Astrocyte (in vitro differentiated cells and primary cell): ENCODE data around the gene YAF2. TPM values are rescaled to one million over a fixed set of nuclear protein-coding genes. Genes with fewer than 3 reads are reported as not detected.
"Not testable (repeated sequence)": the region's sequence is repeated elsewhere in the genome, so short reads cannot be mapped to it uniquely, and the experiment has no call there.

Source experiments
- DNase-seq: peaks from one replicate; pipeline ENCODE4 v3.0.0-alpha.2; 2010; ENCODE audit warnings: low read depth
- FAIRE-seq: peaks from 2 replicates; lab custom pipeline; 2011; peaks lifted over from hg19 to GRCh38; lab: Jason Lieb, UNC
- H2AFZ ChIP-seq: 2 replicates; pipeline ENCODE4 v1.6.0; 2012; ENCODE audit warnings: low read depth, low read length, inconsistent platforms
- H3K27ac ChIP-seq: 2 replicates; pipeline ENCODE4 v1.5.1; 2011; ENCODE audit warnings: low read depth, low read length, inconsistent platforms
- H3K27me3 ChIP-seq: 2 replicates; pipeline ENCODE4 v1.6.0; 2011; ENCODE audit warnings: low read length, inconsistent platforms; ENCODE audit not compliant: insufficient read depth
- H3K36me3 ChIP-seq: 2 replicates; pipeline ENCODE4 v1.5.1; 2011; ENCODE audit warnings: low read length, inconsistent platforms; ENCODE audit not compliant: insufficient read depth
- H3K4me1 ChIP-seq: 2 replicates; pipeline ENCODE4 v1.5.1; 2011; ENCODE audit warnings: low read length, inconsistent platforms; ENCODE audit not compliant: insufficient read depth
- H3K4me2 ChIP-seq: 2 replicates; pipeline ENCODE4 v1.6.0; 2012; ENCODE audit warnings: low read length, inconsistent platforms
- H3K4me3 ChIP-seq: 2 replicates; pipeline ENCODE4 v1.5.1; 2011; ENCODE audit warnings: low read depth, mild to moderate bottlenecking, low read length, inconsistent platforms; ENCODE audit not compliant: insufficient read depth
- H3K79me2 ChIP-seq: 2 replicates; pipeline ENCODE4 v1.6.0; 2012; ENCODE audit warnings: mild to moderate bottlenecking, low read length, inconsistent platforms; ENCODE audit not compliant: insufficient read depth
- H3K9ac ChIP-seq: 2 replicates; pipeline ENCODE4 v1.6.0; 2012; ENCODE audit warnings: mild to moderate bottlenecking, low read length, inconsistent platforms
- H3K9me3 ChIP-seq: 2 replicates; pipeline ENCODE4 v1.5.1; 2012; ENCODE audit warnings: low read depth, mild to moderate bottlenecking, low read length, inconsistent platforms; ENCODE audit not compliant: insufficient read depth
- H4K20me1 ChIP-seq: 2 replicates; pipeline ENCODE4 v1.6.0; 2012; ENCODE audit warnings: low read length, inconsistent platforms; ENCODE audit not compliant: insufficient read depth
- H3K27ac Mint-ChIP-seq: one replicate; pipeline ENCODE4 v1.8.0; 2021; ENCODE audit warnings: mild to moderate bottlenecking, mixed read lengths; ENCODE audit not compliant: unreplicated experiment
- H3K27me3 Mint-ChIP-seq: one replicate; pipeline ENCODE4 v1.8.0; 2021; ENCODE audit warnings: low read depth, mixed read lengths; ENCODE audit not compliant: unreplicated experiment
- H3K36me3 Mint-ChIP-seq: one replicate; pipeline ENCODE4 v1.8.0; 2021; ENCODE audit warnings: low read depth, mixed read lengths; ENCODE audit not compliant: unreplicated experiment
- H3K4me1 Mint-ChIP-seq: one replicate; pipeline ENCODE4 v1.8.0; 2021; ENCODE audit warnings: low read depth, mixed read lengths; ENCODE audit not compliant: unreplicated experiment
- H3K4me3 Mint-ChIP-seq: one replicate; pipeline ENCODE4 v1.8.0; 2021; ENCODE audit warnings: mild to moderate bottlenecking, moderate library complexity, mixed read lengths; ENCODE audit not compliant: unreplicated experiment
- H3K9me3 Mint-ChIP-seq: one replicate; pipeline ENCODE4 v1.8.0; 2021; ENCODE audit warnings: mild to moderate bottlenecking, mixed read lengths; ENCODE audit not compliant: unreplicated experiment
- CTCF ChIP-seq: IDR thresholded peaks from 2 replicates; pipeline ENCODE4 v1.5.1; 2011; ENCODE audit warnings: low read depth, mild to moderate bottlenecking, inconsistent platforms, low read length, moderate library complexity; ENCODE audit not compliant: insufficient read depth
- EZH2 ChIP-seq: IDR thresholded peaks from 2 replicates; pipeline ENCODE4 v1.6.1; 2012; ENCODE audit warnings: mild to moderate bottlenecking, low read length, inconsistent platforms; ENCODE audit not compliant: insufficient read depth
- total RNA-seq: library from RNA; stranded (reverse); gene quantifications from 2 replicates; pipeline ENCODE4 v1.2.1, GENCODE V29; 2021

YAF2 gene
- total RNA-seq, 1 donor from 2014 or later, result 28.6 TPM

- Mint-ChIP-seq H3K36me3 (no peaks in the 10 kb centered on the region), H3K27ac (no peak overlapping the region), H3K4me1 (peaks cover 10% of the 10 kb centered on the region), H3K9me3 (no peaks in the 10 kb centered on the region), H3K4me3 (no peak overlapping the region), H3K27me3 (peaks cover 6% of the 10 kb centered on the region)
- no peak overlapping the region for H3K4me2 ChIP-seq
- TF ChIP-seq CTCF, result no peak
- DNase-seq (no peak), FAIRE-seq (no peak)
- H2AFZ ChIP-seq, result no peak overlapping the region
- no peak overlapping the region for H3K9ac ChIP-seq
- H3K27me3 ChIP-seq, result no peaks in the 10 kb centered on the region
- H3K9me3 ChIP-seq, result no peaks in the 10 kb centered on the region
- H4K20me1 ChIP-seq, result peaks cover 28% of the 10 kb centered on the region
- no peak overlapping the region for H3K27ac ChIP-seq
- H3K79me2 ChIP-seq, result peaks cover 73% of the 10 kb centered on the region
- H3K36me3 ChIP-seq, result peaks cover 9% of the 10 kb centered on the region
- H3K4me3 ChIP-seq, result no peak overlapping the region
- peaks cover 20% of the 10 kb centered on the region for H3K4me1 ChIP-seq
Measured at GRCh38 chr12:42234970-42235369, 3.1 kb downstream of the YAF2 start.

- not testable (repeated sequence) for H3K27ac ChIP-seq, H3K4me1 Mint-ChIP-seq, H3K27me3 ChIP-seq, FAIRE-seq, H3K4me2 ChIP-seq, H3K4me3 ChIP-seq, H2AFZ ChIP-seq, DNase-seq, H3K27ac Mint-ChIP-seq, H3K27me3 Mint-ChIP-seq, H3K9me3 Mint-ChIP-seq, H3K9me3 ChIP-seq, H3K4me1 ChIP-seq, H3K36me3 ChIP-seq, H3K4me3 Mint-ChIP-seq, H3K9ac ChIP-seq
- peaks cover 16% of the 10 kb centered on the region for H3K36me3 Mint-ChIP-seq
- Histone ChIP-seq H3K79me2 (peaks cover 41% of the 10 kb centered on the region), H4K20me1 (peaks cover 13% of the 10 kb centered on the region)
Measured at GRCh38 chr12:42227525-42227924, 10.5 kb downstream of the YAF2 start.

- DNase-seq, H3K9me3 ChIP-seq, FAIRE-seq, H3K4me2 ChIP-seq, H3K27ac ChIP-seq, H3K27ac Mint-ChIP-seq, H3K4me3 ChIP-seq, H3K27me3 Mint-ChIP-seq, H3K9ac ChIP-seq, H3K9me3 Mint-ChIP-seq, H3K4me3 Mint-ChIP-seq, H3K36me3 ChIP-seq, H4K20me1 ChIP-seq, H3K4me1 Mint-ChIP-seq, H3K27me3 ChIP-seq, H2AFZ ChIP-seq, H3K4me1 ChIP-seq: not testable (repeated sequence)
- peaks cover 31% of the 10 kb centered on the region for H3K79me2 ChIP-seq
- H3K36me3 Mint-ChIP-seq, result peaks cover 16% of the 10 kb centered on the region
Measured at GRCh38 chr12:42224501-42224900, 13.5 kb downstream of the YAF2 start.

- no peaks in the 10 kb centered on the region for H3K27me3 ChIP-seq
- DNase-seq (no peak), FAIRE-seq (no peak)
- no peak overlapping the region for H3K4me3 ChIP-seq
- no peak overlapping the region for H3K9ac ChIP-seq
- no peaks in the 10 kb centered on the region for H3K36me3 ChIP-seq
- peaks cover 38% of the 10 kb centered on the region for H3K79me2 ChIP-seq
- no peak for TF ChIP-seq EZH2
- TF ChIP-seq CTCF, result no peak
- no peak overlapping the region for H2AFZ ChIP-seq
- Mint-ChIP-seq H3K9me3 (peaks cover 9% of the 10 kb centered on the region), H3K27me3 (no peaks in the 10 kb centered on the region), H3K4me3 (no peak overlapping the region), H3K36me3 (peaks cover 16% of the 10 kb centered on the region), H3K4me1 (peaks cover 16% of the 10 kb centered on the region), H3K27ac (no peak overlapping the region)
- H4K20me1 ChIP-seq, result peaks cover 13% of the 10 kb centered on the region
- peaks cover 7% of the 10 kb centered on the region for H3K4me1 ChIP-seq
- H3K27ac ChIP-seq, result no peak overlapping the region
- no peak overlapping the region for H3K4me2 ChIP-seq
- H3K9me3 ChIP-seq, result no peaks in the 10 kb centered on the region
Measured at GRCh38 chr12:42222724-42223123, 15.3 kb downstream of the YAF2 start.
